Daoy (cell line): Measurements from ENCODE around the gene WIPI1. TPM values are rescaled to one million over a fixed set of nuclear protein-coding genes. Genes with fewer than 3 reads are reported as not detected.
"Not testable (repeated sequence)": the region's sequence is repeated elsewhere in the genome, so short reads cannot be mapped to it uniquely, and the experiment has no call there.

ENCODE experiments used
- DNase-seq: peaks from one replicate; pipeline ENCODE4 v3.0.0-alpha.2; 2015; ENCODE audit warnings: low read depth
- total RNA-seq: library from RNA; depleted of rRNA; stranded (reverse); fragments of >200 nt; shearing (Covaris generic); gene quantifications from 2 replicates; pipeline ENCODE4 v1.2.3, GENCODE V29; 2014

WIPI1 gene
- total RNA-seq, 1 experiment from 2014 or later: 13.4 TPM

- no peak for DNase-seq
These were observed 40.0 kb downstream of the WIPI1 start for GRCh38 chr17:68417317-68417716.

GRCh38 chr17:68414901-68415300 lies 42.4 kb downstream of the WIPI1 start:
- DNase-seq: not testable (repeated sequence)

- not testable (repeated sequence) for DNase-seq
These were observed 43.4 kb downstream of the WIPI1 start for GRCh38 chr17:68413597-68414560.

- DNase-seq: not testable (repeated sequence)
These were observed 49.6 kb downstream of the WIPI1 start for GRCh38 chr17:68407656-68408055.

- not testable (repeated sequence) for DNase-seq
These were observed 53.5 kb downstream of the WIPI1 start for GRCh38 chr17:68403837-68404236.

GRCh38 chr17:68403122-68403521 lies 54.2 kb downstream of the WIPI1 start:
- DNase-seq: no peak

- no peak for DNase-seq
These were observed 56.0 kb downstream of the WIPI1 start for GRCh38 chr17:68401288-68401687.

GRCh38 chr17:68400404-68400735 lies 56.9 kb downstream of the WIPI1 start:
- DNase-seq: no peak

GRCh38 chr17:68399638-68400403 lies 57.5 kb downstream of the WIPI1 start:
- DNase-seq: no peak

- peak; percentile 69 for DNase-seq
These were observed 58.3 kb downstream of the WIPI1 start for GRCh38 chr17:68398691-68399637.

- DNase-seq: no peak
These were observed 60.2 kb downstream of the WIPI1 start for GRCh38 chr17:68397108-68397536.

GRCh38 chr17:68396226-68397107 lies 60.8 kb downstream of the WIPI1 start:
- no peak for DNase-seq

GRCh38 chr17:68394608-68395331 lies 62.5 kb downstream of the WIPI1 start:
- no peak for DNase-seq

- DNase-seq: no peak
These were observed 65.6 kb downstream of the WIPI1 start for GRCh38 chr17:68391561-68392268.

- no peak for DNase-seq
These were observed 66.3 kb downstream of the WIPI1 start for GRCh38 chr17:68390888-68391545.

GRCh38 chr17:68389041-68389440 lies 68.3 kb downstream of the WIPI1 start:
- no peak for DNase-seq

GRCh38 chr17:68387435-68388218 lies 69.7 kb downstream of the WIPI1 start:
- DNase-seq: no peak
